ENCODE results near the gene GOLGA3.
"Not testable (repeated sequence)": the region's sequence is repeated elsewhere in the genome, so short reads cannot be mapped to it uniquely, and the experiment has no call there.

GOLGA3 gene

GRCh38 chr12:132828706-132829534, at the start of gene GOLGA3:
Gene GOLGA3 (minus strand): TSS chr12:132828869. CDS start chr12:132822128, 6,741 bp downstream.
- DNase-seq: peak; percentile 91 to 97 (median 96)

- not testable (repeated sequence) for DNase-seq
These were observed 46.0 kb upstream of the GOLGA3 start for GRCh38 chr12:132874620-132875019.

- no peak for DNase-seq
These were observed 45.5 kb upstream of the GOLGA3 start for GRCh38 chr12:132874175-132874574.

- no peak for DNase-seq
These were observed 45.1 kb upstream of the GOLGA3 start for GRCh38 chr12:132873724-132874123.

GRCh38 chr12:132872975-132873421, 44.3 kb upstream of the GOLGA3 start:
- DNase-seq: no peak

- DNase-seq: no peak
These were observed 43.6 kb upstream of the GOLGA3 start for GRCh38 chr12:132872073-132872855.

- no peak for DNase-seq
These were observed 40.9 kb upstream of the GOLGA3 start for GRCh38 chr12:132869551-132869950.

- no peak for DNase-seq
These were observed 37.7 kb upstream of the GOLGA3 start for GRCh38 chr12:132866251-132866828.

- no peak for DNase-seq
These were observed 32.9 kb upstream of the GOLGA3 start for GRCh38 chr12:132861558-132861957.

- no peak for DNase-seq
These were observed 30.1 kb upstream of the GOLGA3 start for GRCh38 chr12:132858718-132859266.

GRCh38 chr12:132857019-132857418, 28.4 kb upstream of the GOLGA3 start:
- DNase-seq: not testable (repeated sequence)

- no peak for DNase-seq
These were observed 27.9 kb upstream of the GOLGA3 start for GRCh38 chr12:132856581-132856980.

GRCh38 chr12:132855211-132855610, 26.5 kb upstream of the GOLGA3 start:
- not testable (repeated sequence) for DNase-seq

GRCh38 chr12:132853285-132854092, 24.8 kb upstream of the GOLGA3 start:
- no peak for DNase-seq

GRCh38 chr12:132852496-132852895, 23.8 kb upstream of the GOLGA3 start:
- DNase-seq: no peak

- peak in 1 of 3 experiments; percentile 28 for DNase-seq
These were observed 22.8 kb upstream of the GOLGA3 start for GRCh38 chr12:132851465-132851864.

GRCh38 chr12:132850291-132850690, 21.6 kb upstream of the GOLGA3 start:
- no peak for DNase-seq

- no peak for DNase-seq
These were observed 19.9 kb upstream of the GOLGA3 start for GRCh38 chr12:132848521-132848920.

GRCh38 chr12:132847363-132848356, 19.0 kb upstream of the GOLGA3 start:
- no peak for DNase-seq

- DNase-seq: not testable (repeated sequence)
These were observed 16.0 kb upstream of the GOLGA3 start for GRCh38 chr12:132844681-132845080.

All from NCI-H1417 (cell line).